Myocyte (in vitro differentiated cells): ENCODE results near the gene SLC9A6. TPM values are rescaled to one million over a fixed set of nuclear protein-coding genes. Genes with fewer than 3 reads are reported as not detected.
"Not testable (repeated sequence)": the region's sequence is repeated elsewhere in the genome, so short reads cannot be mapped to it uniquely, and the experiment has no call there.

ENCODE experiments used
- DNase-seq: peaks from one replicate; pipeline ENCODE4 v3.0.0-alpha.2; 2012; ENCODE audit warnings: low read depth
- total RNA-seq: library from RNA; depleted of rRNA; stranded (reverse); fragments of >200 nt; gene quantifications from 2 replicates; pipeline ENCODE4 v1.2.3, GENCODE V29; 2014

The SLC9A6 gene
- total RNA-seq, 1 donor from 2014 or later, result 14.9 TPM

- no peak for DNase-seq
These were observed 78.3 kb downstream of the SLC9A6 start for GRCh38 chrX:136063340-136064079.

GRCh38 chrX:136064661-136065043, 79.4 kb downstream of the SLC9A6 start:
- DNase-seq, result no peak

- DNase-seq, result peak; percentile 58
These were observed 79.9 kb downstream of the SLC9A6 start for GRCh38 chrX:136065044-136065671.

GRCh38 chrX:136067097-136067496, 81.9 kb downstream of the SLC9A6 start:
- no peak for DNase-seq

DNA sequence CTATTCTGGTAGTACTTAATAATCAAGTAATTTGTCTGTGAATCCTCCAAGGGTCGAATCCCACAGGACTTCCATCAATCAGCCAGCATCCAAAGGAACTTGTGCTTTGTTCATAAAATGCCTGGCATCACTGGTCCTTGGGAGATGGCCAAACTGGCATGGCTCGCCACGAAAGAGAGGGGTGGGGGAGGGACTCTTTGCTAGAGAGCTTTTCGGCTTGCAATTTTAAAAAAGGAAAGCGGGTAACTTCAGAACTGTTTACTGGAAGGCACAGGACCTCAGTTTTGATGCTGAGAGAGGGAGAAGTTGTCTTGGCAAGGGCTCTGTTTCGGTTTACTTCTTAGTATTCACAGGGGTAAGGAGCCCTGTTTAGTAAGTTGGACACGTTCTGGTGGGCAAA, 82.7 kb downstream of the SLC9A6 start:
- no peak for DNase-seq

- no peak for DNase-seq
These were observed 91.7 kb downstream of the SLC9A6 start for GRCh38 chrX:136076942-136077341.

DNA sequence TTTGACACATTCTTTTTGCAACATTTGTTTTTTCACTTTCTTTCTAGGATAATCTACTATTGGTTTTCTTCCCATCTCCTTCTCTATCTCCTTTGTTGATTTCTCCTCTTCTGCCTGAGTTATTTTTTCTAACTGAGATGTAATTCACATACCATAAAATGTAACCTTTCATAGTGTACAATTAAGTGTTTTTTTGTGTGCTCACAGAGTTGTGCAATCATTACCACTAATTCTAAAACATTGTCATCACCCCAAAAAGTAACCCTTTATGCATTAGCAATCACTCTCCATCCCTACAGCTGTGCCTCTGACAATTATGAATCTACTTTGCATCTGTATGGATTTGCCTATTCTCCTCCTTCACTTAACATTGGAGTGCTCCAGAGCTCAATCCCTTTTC, 95.5 kb downstream of the SLC9A6 start:
- DNase-seq, result no peak

GRCh38 chrX:136086521-136086920, 101.3 kb downstream of the SLC9A6 start:
- DNase-seq, result peak; percentile 58

DNA sequence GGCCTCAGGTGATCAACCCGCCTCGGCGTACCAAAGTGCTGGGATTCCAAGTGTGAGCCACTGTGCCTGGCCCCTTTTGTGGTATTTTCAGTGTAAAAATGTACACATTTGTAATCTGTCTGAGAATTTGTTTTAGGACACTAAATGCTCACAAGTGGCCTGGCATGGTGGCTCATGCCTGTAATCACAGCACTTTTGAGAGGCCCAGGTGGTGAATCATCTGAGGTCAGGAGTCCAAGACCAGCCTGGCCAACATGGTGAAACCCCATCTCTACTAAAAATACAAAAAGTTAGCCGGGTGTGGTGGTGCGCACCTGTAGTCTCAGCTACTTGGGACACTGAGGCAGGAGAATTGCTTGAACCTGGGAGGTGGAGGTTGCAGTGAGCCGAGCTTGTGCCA, 106.7 kb downstream of the SLC9A6 start:
- not testable (repeated sequence) for DNase-seq

- no peak for DNase-seq
These were observed 109.7 kb downstream of the SLC9A6 start for GRCh38 chrX:136094962-136095361.

Other genes with a start within 250 kb of the SLC9A6 start
- not detected in 2 replicates for gene CT45A3, start 217.2 kb upstream of the SLC9A6 start, total RNA-seq
- not detected in 2 replicates for gene CT45A5, start 199.9 kb upstream of the SLC9A6 start, total RNA-seq
- gene CT45A6, start 182.6 kb upstream of the SLC9A6 start, total RNA-seq, result not detected in 2 replicates
- gene CT45A2, start 165.4 kb upstream of the SLC9A6 start, total RNA-seq, result not detected in 2 replicates
- not detected in 2 replicates for gene CT45A7, start 148.2 kb upstream of the SLC9A6 start, total RNA-seq
- gene CT45A8, start 130.9 kb upstream of the SLC9A6 start, total RNA-seq, result not detected in 2 replicates
- not detected in 2 replicates for gene CT45A9, start 113.6 kb upstream of the SLC9A6 start, total RNA-seq
- gene CT45A10, start 92.0 kb upstream of the SLC9A6 start, total RNA-seq, result not detected in 2 replicates
- gene SAGE1, start 91.7 kb upstream of the SLC9A6 start, total RNA-seq, result not detected in 2 replicates
- 26.7 and 31.6 TPM in 2 replicates for gene MMGT1, start 11.4 kb upstream of the SLC9A6 start, total RNA-seq
- 501 and 805 TPM in 2 replicates for gene FHL1, start 162.1 kb downstream of the SLC9A6 start, total RNA-seq